ENCODE data around the gene ZNF655. TPM values are rescaled to one million over a fixed set of nuclear protein-coding genes. Genes with fewer than 3 reads are reported as not detected.

The ZNF655 gene
- total RNA-seq, 1 donor from 2014 or later, result 31.3 TPM

Other genes with a start within 250 kb of the ZNF655 start
- 53.2 TPM for gene ARPC1A, start 232.7 kb upstream of the ZNF655 start, total RNA-seq
- gene ARPC1B, start 183.9 kb upstream of the ZNF655 start, total RNA-seq, result 44.9 TPM
- gene PDAP1, start 150.0 kb upstream of the ZNF655 start, total RNA-seq, result 10.4 TPM
- 44.4 TPM for gene BUD31, start 149.7 kb upstream of the ZNF655 start, total RNA-seq
- 5.7 TPM for gene PTCD1, start 119.8 kb upstream of the ZNF655 start, total RNA-seq
- gene CPSF4, start 119.7 kb upstream of the ZNF655 start, total RNA-seq, result 29.2 TPM
- 667 TPM for gene ATP5MF, start 92.5 kb upstream of the ZNF655 start, total RNA-seq
- gene ZNF789, start 85.8 kb upstream of the ZNF655 start, total RNA-seq, result 13.6 TPM
- gene ZNF394, start 58.4 kb upstream of the ZNF655 start, total RNA-seq, result 39.7 TPM
- 8.9 TPM for gene ZKSCAN5, start 54.0 kb upstream of the ZNF655 start, total RNA-seq
- 6.8 TPM for gene FAM200A, start 6.5 kb upstream of the ZNF655 start, total RNA-seq
- gene TMEM225B, start 39.6 kb downstream of the ZNF655 start, total RNA-seq, result 0.52 TPM
- 11.0 TPM for gene ZSCAN25, start 58.3 kb downstream of the ZNF655 start, total RNA-seq
- 1.0 TPM for gene CYP3A5, start 121.4 kb downstream of the ZNF655 start, total RNA-seq
- 0.52 TPM for gene CYP3A7, start 176.6 kb downstream of the ZNF655 start, total RNA-seq
- not detected for gene CYP3A4, start 225.5 kb downstream of the ZNF655 start, total RNA-seq

Measured in skeletal muscle tissue (tissue), 1 donor.